ENCODE results near the gene TIMM29. TPM values are rescaled to one million over a fixed set of nuclear protein-coding genes. Genes with fewer than 3 reads are reported as not detected.

TIMM29 gene
- total RNA-seq, 1 donor from 2014 or later = 38.5 TPM

Other genes with a start within 250 kb of the TIMM29 start
- 23.1 and 26.4 TPM in 2 replicates for gene QTRT1, start 227.4 kb upstream of the TIMM29 start, total RNA-seq
- gene DNM2, start 210.7 kb upstream of the TIMM29 start, total RNA-seq = 118 and 185 TPM in 2 replicates
- gene TMED1, start 92.6 kb upstream of the TIMM29 start, total RNA-seq = 43.1 and 60.6 TPM in 2 replicates
- not detected in 2 replicates for gene C19orf38, start 80.4 kb upstream of the TIMM29 start, total RNA-seq
- gene CARM1, start 57.3 kb upstream of the TIMM29 start, total RNA-seq = 19.2 and 46.4 TPM in 2 replicates
- 67.1 and 106 TPM in 2 replicates for gene YIPF2, start 172 bp upstream of the TIMM29 start, total RNA-seq
- 74.2 and 180 TPM in 2 replicates for gene SMARCA4, start 32.2 kb downstream of the TIMM29 start, total RNA-seq
- 97.3 and 148 TPM in 2 replicates for gene LDLR, start 160.7 kb downstream of the TIMM29 start, total RNA-seq
- gene SPC24, start 227.0 kb downstream of the TIMM29 start, total RNA-seq = 23.1 and 88.9 TPM in 2 replicates

Measured in dermis blood vessel endothelial cell (primary cell).